Loucy (cell line): Measurements from ENCODE around the gene LGALS9.

Experiments used
- EZH2phosphoT487 ChIP-seq: fragments of 200-600 bp; IDR thresholded peaks from 2 replicates; pipeline ENCODE4 v1.6.1; 2018; ENCODE audit warnings: antibody characterized with exemption, mild to moderate bottlenecking, moderate library complexity, borderline replicate concordance
- TF ChIP-seq, protein P1 (sequence below): fragments of 200-600 bp; sonication (generic); conservative IDR thresholded peaks from 2 replicates; pipeline ENCODE4 v1.5.1; 2014; ENCODE audit warnings: mild to moderate bottlenecking, antibody characterized with exemption, low read length

DNA sequence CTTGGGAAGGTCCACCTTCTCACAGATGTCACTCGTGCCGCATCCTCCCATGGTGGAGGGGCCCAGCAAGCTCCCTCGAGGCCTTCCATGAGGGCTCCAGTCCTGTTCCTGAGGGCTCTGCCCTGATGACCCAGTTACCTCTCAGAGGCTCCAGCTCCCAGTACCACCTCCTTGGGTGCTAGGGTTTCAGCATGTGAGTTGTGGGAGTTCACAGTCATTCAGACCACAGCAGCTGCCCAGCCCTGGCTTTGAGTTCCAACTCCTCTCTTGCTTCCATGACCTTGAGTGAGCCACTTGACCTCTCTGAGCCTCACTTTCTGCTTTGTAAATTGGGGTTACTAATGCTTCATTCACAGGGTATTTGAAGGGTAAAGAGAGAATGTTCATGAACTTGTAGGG, 37.1 kb upstream of the LGALS9 start:
- TF ChIP-seq, protein P1, sequence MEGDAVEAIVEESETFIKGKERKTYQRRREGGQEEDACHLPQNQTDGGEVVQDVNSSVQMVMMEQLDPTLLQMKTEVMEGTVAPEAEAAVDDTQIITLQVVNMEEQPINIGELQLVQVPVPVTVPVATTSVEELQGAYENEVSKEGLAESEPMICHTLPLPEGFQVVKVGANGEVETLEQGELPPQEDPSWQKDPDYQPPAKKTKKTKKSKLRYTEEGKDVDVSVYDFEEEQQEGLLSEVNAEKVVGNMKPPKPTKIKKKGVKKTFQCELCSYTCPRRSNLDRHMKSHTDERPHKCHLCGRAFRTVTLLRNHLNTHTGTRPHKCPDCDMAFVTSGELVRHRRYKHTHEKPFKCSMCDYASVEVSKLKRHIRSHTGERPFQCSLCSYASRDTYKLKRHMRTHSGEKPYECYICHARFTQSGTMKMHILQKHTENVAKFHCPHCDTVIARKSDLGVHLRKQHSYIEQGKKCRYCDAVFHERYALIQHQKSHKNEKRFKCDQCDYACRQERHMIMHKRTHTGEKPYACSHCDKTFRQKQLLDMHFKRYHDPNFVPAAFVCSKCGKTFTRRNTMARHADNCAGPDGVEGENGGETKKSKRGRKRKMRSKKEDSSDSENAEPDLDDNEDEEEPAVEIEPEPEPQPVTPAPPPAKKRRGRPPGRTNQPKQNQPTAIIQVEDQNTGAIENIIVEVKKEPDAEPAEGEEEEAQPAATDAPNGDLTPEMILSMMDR, result no peak
- no peak for TF ChIP-seq EZH2phosphoT487
